Limb (tissue), 2 donors: ENCODE measurements around the gene CASR.
"Not testable (repeated sequence)": the region's sequence is repeated elsewhere in the genome, so short reads cannot be mapped to it uniquely, and the experiment has no call there.

Source experiments
- DNase-seq, 2 donors: peaks; one replicate each; pipeline ENCODE4 v3.0.0-alpha.2; 2016; ENCODE audit errors: extremely low spot score in 2 of 2

The CASR gene

GRCh38 chr3:122183521-122183892 is at the start of gene CASR:
TSS of gene CASR (plus strand) at chr3:122183668. CDS start at chr3:122254190, 70,522 bp downstream.
- no peak for DNase-seq

GRCh38 chr3:122146466-122146865 is 37.0 kb upstream of the CASR start:
- DNase-seq = no peak

- no peak for DNase-seq
Observed at GRCh38 chr3:122148941-122149627, 34.4 kb upstream of the CASR start.

GRCh38 chr3:122151480-122151879 is 32.0 kb upstream of the CASR start:
- DNase-seq = no peak

GRCh38 chr3:122164983-122165382 is 18.5 kb upstream of the CASR start:
- not testable (repeated sequence) for DNase-seq

- no peak for DNase-seq
Observed at GRCh38 chr3:122167630-122168029, 15.8 kb upstream of the CASR start.

- DNase-seq = no peak
Observed at GRCh38 chr3:122168044-122168443, 15.4 kb upstream of the CASR start.

GRCh38 chr3:122169911-122170310 is 13.6 kb upstream of the CASR start:
- DNase-seq = no peak

GRCh38 chr3:122171361-122171760 is 12.1 kb upstream of the CASR start:
- DNase-seq = not testable (repeated sequence)

- DNase-seq = no peak
Observed at GRCh38 chr3:122178711-122179110, 4.8 kb upstream of the CASR start.

- peak in 1 of 2 donors; percentile 32 for DNase-seq
Observed at GRCh38 chr3:122183893-122184590, 574 bp downstream of the CASR start.

- DNase-seq = no peak
Observed at GRCh38 chr3:122184591-122184929, 1.1 kb downstream of the CASR start.

GRCh38 chr3:122186372-122186771 is 2.9 kb downstream of the CASR start:
- no peak for DNase-seq

GRCh38 chr3:122188737-122189136 is 5.3 kb downstream of the CASR start:
- DNase-seq = no peak

GRCh38 chr3:122189357-122189756 is 5.9 kb downstream of the CASR start:
- DNase-seq = no peak

- DNase-seq = no peak
Observed at GRCh38 chr3:122190525-122190924, 7.1 kb downstream of the CASR start.

GRCh38 chr3:122198966-122199365 is 15.5 kb downstream of the CASR start:
- no peak for DNase-seq

GRCh38 chr3:122199552-122199951 is 16.1 kb downstream of the CASR start:
- no peak for DNase-seq

GRCh38 chr3:122200661-122201060 is 17.2 kb downstream of the CASR start:
- no peak for DNase-seq

GRCh38 chr3:122201476-122201875 is 18.0 kb downstream of the CASR start:
- DNase-seq = not testable (repeated sequence)

GRCh38 chr3:122208579-122208978 is 25.1 kb downstream of the CASR start:
- no peak for DNase-seq

- no peak for DNase-seq
Observed at GRCh38 chr3:122213650-122214049, 30.2 kb downstream of the CASR start.

GRCh38 chr3:122214711-122215110 is 31.2 kb downstream of the CASR start:
- no peak for DNase-seq
